ENCODE measurements around the gene RBKS. TPM values are rescaled to one million over a fixed set of nuclear protein-coding genes. Genes with fewer than 3 reads are reported as not detected.

The RBKS gene
- total and polyA plus RNA-seq, 2 of the 8 experiments (the other 6 are each of a cell fraction or from before 2014, with no cell fraction given), result 1.1 to 1.5 TPM

DNA sequence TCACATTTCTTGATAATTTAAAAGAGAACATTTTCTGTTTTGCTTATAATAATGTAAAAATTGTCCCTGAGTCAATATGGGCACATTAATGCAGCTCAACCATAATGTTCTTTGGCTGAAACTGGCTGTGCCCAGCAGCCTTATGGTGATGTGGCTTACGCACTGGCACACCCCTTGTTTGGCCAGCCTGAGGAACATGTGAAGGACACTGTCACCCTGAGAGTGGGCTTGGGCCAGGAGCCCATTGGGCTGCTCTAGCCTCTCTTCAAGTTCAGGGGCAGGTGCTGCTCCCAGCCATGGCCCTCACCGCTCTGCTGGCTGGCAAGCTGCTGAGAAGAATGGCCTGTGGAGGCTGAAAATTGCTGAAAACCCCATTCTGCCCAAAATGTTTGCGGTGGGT lies 81.2 kb downstream of the RBKS start:
- no peak overlapping the region for H3K23ac ChIP-seq (ENCODE audit: insufficient read length)
- H3K36me3 ChIP-seq (ENCODE audit: control insufficient read depth in 2 of 4, insufficient read depth in 4 of 4, low read length in 3 of 4), result no peaks in the 10 kb centered on the region
- no peak overlapping the region for H2AFZ ChIP-seq (ENCODE audit: low read length)
- no peaks in the 10 kb centered on the region for H3K79me1 ChIP-seq (ENCODE audit: low read depth, low read length)
- DNase-seq (ENCODE audit: low read depth in 1 of 2, low spot score in 2 of 2) (no peak), FAIRE-seq (no peak)
- TF ChIP-seq, protein P1, sequence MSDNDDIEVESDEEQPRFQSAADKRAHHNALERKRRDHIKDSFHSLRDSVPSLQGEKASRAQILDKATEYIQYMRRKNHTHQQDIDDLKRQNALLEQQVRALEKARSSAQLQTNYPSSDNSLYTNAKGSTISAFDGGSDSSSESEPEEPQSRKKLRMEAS (IDR thresholded peaks at IDR 0.05), result no peak
- TF ChIP-seq EGR1 (IDR thresholded peaks at IDR 0.05; ENCODE audit: borderline replicate concordance, low read depth, low read length) (no peak), TAF1 (IDR thresholded peaks at IDR 0.05; ENCODE audit: low read depth, low read length) (no peak), SP4 (IDR thresholded peaks at IDR 0.05; ENCODE audit: low read length) (no peak), RXRA (IDR thresholded peaks at IDR 0.05; ENCODE audit: insufficient read depth, low read depth, low read length) (no peak), SP1 (IDR thresholded peaks at IDR 0.05; ENCODE audit: low read depth, low read length) (no peak)
- TF ChIP-seq, protein P2, sequence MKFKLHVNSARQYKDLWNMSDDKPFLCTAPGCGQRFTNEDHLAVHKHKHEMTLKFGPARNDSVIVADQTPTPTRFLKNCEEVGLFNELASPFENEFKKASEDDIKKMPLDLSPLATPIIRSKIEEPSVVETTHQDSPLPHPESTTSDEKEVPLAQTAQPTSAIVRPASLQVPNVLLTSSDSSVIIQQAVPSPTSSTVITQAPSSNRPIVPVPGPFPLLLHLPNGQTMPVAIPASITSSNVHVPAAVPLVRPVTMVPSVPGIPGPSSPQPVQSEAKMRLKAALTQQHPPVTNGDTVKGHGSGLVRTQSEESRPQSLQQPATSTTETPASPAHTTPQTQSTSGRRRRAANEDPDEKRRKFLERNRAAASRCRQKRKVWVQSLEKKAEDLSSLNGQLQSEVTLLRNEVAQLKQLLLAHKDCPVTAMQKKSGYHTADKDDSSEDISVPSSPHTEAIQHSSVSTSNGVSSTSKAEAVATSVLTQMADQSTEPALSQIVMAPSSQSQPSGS (IDR thresholded peaks at IDR 0.05; ENCODE audit: low read length), result no peak
- no peak overlapping the region for H2BK15ac ChIP-seq (ENCODE audit: low read length)
- H3K14ac ChIP-seq (ENCODE audit: insufficient read length), result no peak overlapping the region
- H4K91ac ChIP-seq (replicated peaks; ENCODE audit: insufficient read length, low read length), result no peak overlapping the region
- peaks cover 0 to 1% (median 0%) of the 10 kb centered on the region in 4 experiments; a peak in 1 of 7 replicates for H3K27me3 ChIP-seq (replicated peaks in 1 of 4; ENCODE audit: control insufficient read depth in 3 of 4, extremely low read depth in 1 of 4, insufficient read depth in 3 of 4, low read length in 3 of 4)
- H3K4me1 ChIP-seq (replicated peaks in 1 of 4; ENCODE audit: control insufficient read depth in 3 of 4, insufficient read depth in 4 of 4, low read length in 3 of 4), result no peaks in the 10 kb centered on the region
- H3K4me3 ChIP-seq (ENCODE audit: extremely low read depth in 1 of 4, insufficient read depth in 2 of 4, low read depth in 3 of 4, low read length in 4 of 4), result no peak overlapping the region
- H4K20me1 ChIP-seq (replicated peaks in 1 of 2; ENCODE audit: control insufficient read depth in 1 of 2, insufficient read depth in 2 of 2, low read length in 2 of 2), result no peaks in the 10 kb centered on the region
- H2BK120ac ChIP-seq (replicated peaks; ENCODE audit: low read depth, low read length), result no peak overlapping the region
- no peak overlapping the region for H2AK5ac ChIP-seq (ENCODE audit: low read depth, low read length)
- no peak overlapping the region for H4K8ac ChIP-seq (ENCODE audit: extremely low read depth, insufficient read depth, low read length)
- H3K27ac ChIP-seq (ENCODE audit: low read depth, low read length), result no peak overlapping the region
- no peak overlapping the region for H3K4me2 ChIP-seq (ENCODE audit: insufficient read depth in 1 of 2, low read depth in 2 of 2, low read length in 2 of 2)
- H2BK5ac ChIP-seq (ENCODE audit: low read depth, low read length), result no peak overlapping the region
- no peaks in the 10 kb centered on the region for H3K9me3 ChIP-seq (ENCODE audit: insufficient read depth in 2 of 2, low read depth in 1 of 2, low read length in 1 of 2)
- no peak overlapping the region for H3K9ac ChIP-seq (replicated peaks in 1 of 4; ENCODE audit: extremely low read depth in 1 of 4, low read depth in 3 of 4, low read length in 3 of 4)
- H2BK20ac ChIP-seq (ENCODE audit: low read length), result no peak overlapping the region
- H4K5ac ChIP-seq (ENCODE audit: insufficient read length, low read depth, low read length), result no peak overlapping the region
- H3K4ac ChIP-seq (replicated peaks; ENCODE audit: insufficient read length, low read depth, low read length), result no peak overlapping the region
- no peaks in the 10 kb centered on the region for H3K23me2 ChIP-seq (ENCODE audit: low read depth, low read length)
- 87% methylated on average over 3 of the region's 3 CpGs; no CpG with 5 or more reads in 1 of the 2 experiments for WGBS, 2 experiments (ENCODE audit: extremely low coverage in 1 of 2, insufficient coverage in 1 of 2, insufficient read length in 1 of 2, insufficient replicate concordance in 2 of 2, low coverage in 1 of 2, low lambda C conversion rate in 2 of 2, missing lambda C conversion rate in 1 of 2)
- POLR2A ChIA-PET (ENCODE audit: partially characterized antibody), result interaction anchor here (0.9 kb wide), 1 partner anchor 34 kb away, joined by 3 read pairs; no protein-coding TSS in a partner anchor
- no peaks in the 10 kb centered on the region for H3K79me2 ChIP-seq (ENCODE audit: control insufficient read depth in 1 of 2, insufficient read depth in 2 of 2, low read length in 2 of 2)
- H2BK12ac ChIP-seq (ENCODE audit: low read depth, low read length), result no peak overlapping the region
- H3K18ac ChIP-seq (ENCODE audit: extremely low read depth, low read length), result no peak overlapping the region
- no peak overlapping the region for H3K56ac ChIP-seq (replicated peaks; ENCODE audit: insufficient read length, low read depth, low read length)
- CTCF ChIA-PET (ENCODE audit: partially characterized antibody), result interaction anchor here (0.6 to 1.5 kb wide), 7 partner anchors 9 to 610 kb away, joined by 3 to 8 read pairs (median 3); no protein-coding TSS in a partner anchor

Data from H1 (cell line).